Measurements from ENCODE around the gene PTPN11.
"Not testable (repeated sequence)": the region's sequence is repeated elsewhere in the genome, so short reads cannot be mapped to it uniquely, and the experiment has no call there.

The PTPN11 gene

DNA sequence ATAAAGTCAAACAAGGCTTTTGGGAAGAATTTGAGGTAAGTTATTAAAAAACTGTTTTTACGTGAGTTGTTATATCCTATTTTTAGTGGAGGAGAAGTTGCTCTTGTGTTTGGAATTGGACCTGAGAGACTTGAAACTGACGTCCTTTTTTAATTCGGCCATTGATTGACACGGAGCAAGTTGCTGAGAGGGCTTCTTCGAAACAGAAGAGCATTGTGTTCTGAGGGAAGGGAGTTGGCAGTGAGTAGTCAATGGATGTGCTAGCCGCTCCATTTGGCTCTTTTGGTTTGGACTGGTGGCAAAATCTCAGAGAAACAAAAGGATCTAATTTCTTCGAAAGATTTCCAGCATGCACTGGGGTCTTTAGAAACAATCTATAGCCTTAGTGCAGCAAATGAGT lies 37.3 kb downstream of the PTPN11 start:
- Histone ChIP-seq H3K27me3 (replicated peaks; ENCODE audit: control insufficient read depth, insufficient read depth, low read length) (no peaks in the 10 kb centered on the region), H3K4me3 (replicated peaks; ENCODE audit: low read depth, low read length) (no peak overlapping the region), H3K36me3 (ENCODE audit: control insufficient read depth, insufficient read depth, low read length) (peaks cover 14% of the 10 kb centered on the region)
- DNase-seq (ENCODE audit: extremely low read depth, insufficient read length): no peak
- TF ChIP-seq, protein P1, sequence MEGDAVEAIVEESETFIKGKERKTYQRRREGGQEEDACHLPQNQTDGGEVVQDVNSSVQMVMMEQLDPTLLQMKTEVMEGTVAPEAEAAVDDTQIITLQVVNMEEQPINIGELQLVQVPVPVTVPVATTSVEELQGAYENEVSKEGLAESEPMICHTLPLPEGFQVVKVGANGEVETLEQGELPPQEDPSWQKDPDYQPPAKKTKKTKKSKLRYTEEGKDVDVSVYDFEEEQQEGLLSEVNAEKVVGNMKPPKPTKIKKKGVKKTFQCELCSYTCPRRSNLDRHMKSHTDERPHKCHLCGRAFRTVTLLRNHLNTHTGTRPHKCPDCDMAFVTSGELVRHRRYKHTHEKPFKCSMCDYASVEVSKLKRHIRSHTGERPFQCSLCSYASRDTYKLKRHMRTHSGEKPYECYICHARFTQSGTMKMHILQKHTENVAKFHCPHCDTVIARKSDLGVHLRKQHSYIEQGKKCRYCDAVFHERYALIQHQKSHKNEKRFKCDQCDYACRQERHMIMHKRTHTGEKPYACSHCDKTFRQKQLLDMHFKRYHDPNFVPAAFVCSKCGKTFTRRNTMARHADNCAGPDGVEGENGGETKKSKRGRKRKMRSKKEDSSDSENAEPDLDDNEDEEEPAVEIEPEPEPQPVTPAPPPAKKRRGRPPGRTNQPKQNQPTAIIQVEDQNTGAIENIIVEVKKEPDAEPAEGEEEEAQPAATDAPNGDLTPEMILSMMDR (IDR thresholded peaks at IDR 0.05; ENCODE audit: insufficient read depth, low read length, poor library complexity, severe bottlenecking): no peak

DNA sequence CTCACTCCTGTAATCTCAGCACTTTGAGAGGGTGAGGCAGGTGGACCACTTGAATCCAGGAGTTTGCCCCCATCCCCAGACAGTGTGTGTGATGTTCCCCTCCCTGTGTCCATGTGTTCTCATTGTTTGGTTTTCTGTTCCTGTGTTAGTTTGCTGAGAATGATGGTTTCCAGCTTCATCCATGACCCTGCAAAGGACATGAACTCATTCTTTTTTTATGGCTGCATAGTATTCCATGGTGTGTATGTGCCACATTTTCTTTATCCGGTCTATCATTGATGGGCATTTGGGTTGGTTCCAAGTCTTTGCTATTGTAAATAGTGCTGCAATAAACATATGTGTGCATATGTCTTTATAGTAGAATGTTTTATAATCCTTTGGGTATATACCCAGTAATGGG lies 38.4 kb downstream of the PTPN11 start:
- not testable (repeated sequence) for DNase-seq (ENCODE audit: extremely low read depth, insufficient read length)
- H3K36me3 ChIP-seq (ENCODE audit: control insufficient read depth, insufficient read depth, low read length): peaks cover 14% of the 10 kb centered on the region

DNA sequence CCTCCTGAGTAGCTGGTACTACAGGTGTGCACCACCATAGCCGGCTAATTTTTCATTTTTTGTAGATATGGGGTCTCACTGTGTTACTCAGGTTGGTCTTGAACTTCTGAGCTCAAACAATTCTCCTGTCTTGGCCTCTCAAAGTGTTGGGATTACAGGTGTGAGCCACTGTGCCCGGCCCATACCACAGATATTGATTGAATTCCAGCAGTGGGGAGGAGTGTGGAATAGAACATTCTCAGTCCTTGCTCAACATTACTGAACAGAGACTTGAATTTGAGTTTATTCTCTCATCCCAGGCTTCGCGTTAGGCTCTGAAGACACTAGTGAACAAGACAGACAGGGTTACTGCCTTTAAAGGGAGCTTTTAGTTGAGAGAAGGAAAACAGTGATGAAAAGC lies 39.6 kb downstream of the PTPN11 start:
- no peak for DNase-seq (ENCODE audit: extremely low read depth, insufficient read length)
- H3K36me3 ChIP-seq (ENCODE audit: control insufficient read depth, insufficient read depth, low read length): peaks cover 12% of the 10 kb centered on the region
- TF ChIP-seq, protein P1 (IDR thresholded peaks at IDR 0.05; ENCODE audit: insufficient read depth, low read length, poor library complexity, severe bottlenecking): no peak
- H3K27me3 ChIP-seq (replicated peaks; ENCODE audit: control insufficient read depth, insufficient read depth, low read length): no peaks in the 10 kb centered on the region
- H3K4me3 ChIP-seq (replicated peaks; ENCODE audit: low read depth, low read length): no peak overlapping the region

More for the DNA sequence above, 38.4 kb downstream of the PTPN11 start:
- H3K27me3 ChIP-seq (replicated peaks; ENCODE audit: control insufficient read depth, insufficient read depth, low read length); H3K4me3 ChIP-seq (replicated peaks; ENCODE audit: low read depth, low read length): not testable (repeated sequence)

DNA sequence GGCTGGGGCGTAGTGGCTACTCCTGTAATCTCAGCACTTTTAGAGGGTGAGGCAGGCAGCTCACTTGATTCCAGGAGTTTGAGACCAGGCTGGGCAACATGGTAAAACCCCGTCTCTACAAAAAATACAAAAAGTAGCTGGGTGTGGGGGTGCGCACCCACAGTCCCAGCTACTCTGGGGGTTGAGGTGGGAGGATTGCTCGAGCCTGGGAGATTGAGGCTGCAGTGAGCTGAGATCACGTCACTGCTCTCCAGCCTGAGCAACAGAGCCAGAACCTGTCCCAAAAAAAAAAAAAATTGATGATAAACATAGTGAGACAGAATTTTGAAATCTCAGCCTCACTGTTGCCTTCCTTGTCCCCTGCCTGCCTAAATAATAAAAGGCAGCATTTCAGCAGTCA lies 40.0 kb downstream of the PTPN11 start:
- peaks cover 10% of the 10 kb centered on the region for H3K36me3 ChIP-seq (ENCODE audit: control insufficient read depth, insufficient read depth, low read length)
- no peaks in the 10 kb centered on the region for H3K27me3 ChIP-seq (replicated peaks; ENCODE audit: control insufficient read depth, insufficient read depth, low read length)
- H3K4me3 ChIP-seq (replicated peaks; ENCODE audit: low read depth, low read length): no peak overlapping the region
- TF ChIP-seq, protein P1 (IDR thresholded peaks at IDR 0.05; ENCODE audit: insufficient read depth, low read length, poor library complexity, severe bottlenecking): no peak
- DNase-seq (ENCODE audit: extremely low read depth, insufficient read length): no peak

DNA sequence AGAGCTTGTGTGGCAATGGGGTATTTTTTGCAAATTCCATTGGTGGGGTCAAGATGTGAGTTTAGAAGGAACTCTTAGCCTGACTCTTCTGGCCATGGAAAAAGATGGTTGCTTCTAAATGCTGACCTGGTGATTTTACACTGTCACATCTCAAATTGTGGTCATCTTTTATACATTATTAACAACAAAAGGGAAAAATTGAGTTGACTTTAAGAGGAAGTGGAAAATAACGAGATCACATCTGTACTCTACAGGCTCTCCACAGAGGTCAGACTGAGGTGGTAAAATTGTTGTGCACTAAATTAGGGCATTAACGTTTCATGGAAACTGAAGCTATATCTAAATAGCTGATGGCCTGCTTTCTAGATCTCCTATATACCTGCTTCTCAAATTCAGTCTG lies 44.7 kb downstream of the PTPN11 start:
- TF ChIP-seq, protein P1 (IDR thresholded peaks at IDR 0.05; ENCODE audit: insufficient read depth, low read length, poor library complexity, severe bottlenecking): no peak
- H3K36me3 ChIP-seq (ENCODE audit: control insufficient read depth, insufficient read depth, low read length): peaks cover 3% of the 10 kb centered on the region
- H3K4me3 ChIP-seq (replicated peaks; ENCODE audit: low read depth, low read length): no peak overlapping the region
- no peaks in the 10 kb centered on the region for H3K27me3 ChIP-seq (replicated peaks; ENCODE audit: control insufficient read depth, insufficient read depth, low read length)
- peak; percentile 33 for DNase-seq (ENCODE audit: extremely low read depth, insufficient read length)

DNA sequence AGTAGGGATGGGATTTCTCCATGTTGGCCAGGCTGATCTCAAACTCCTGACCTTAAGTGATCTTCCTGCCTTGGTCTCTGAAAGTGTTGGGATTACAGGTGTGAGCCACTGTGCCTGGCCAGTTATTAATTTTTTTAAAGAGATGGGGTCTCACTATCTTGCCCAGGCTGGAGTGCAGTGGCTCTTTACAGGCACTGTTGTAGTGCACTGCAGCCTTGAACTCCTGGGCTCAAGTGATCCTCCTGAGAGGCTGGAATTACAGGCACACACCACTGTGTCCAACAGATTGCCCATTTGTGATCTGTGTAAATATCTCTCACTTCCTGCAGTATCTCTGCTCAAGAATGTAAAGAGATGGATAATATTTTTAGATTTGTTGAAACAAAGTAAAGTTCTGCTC lies 45.9 kb downstream of the PTPN11 start:
- H3K27me3 ChIP-seq (replicated peaks; ENCODE audit: control insufficient read depth, insufficient read depth, low read length): no peaks in the 10 kb centered on the region
- H3K4me3 ChIP-seq (replicated peaks; ENCODE audit: low read depth, low read length): no peak overlapping the region
- peaks cover 6% of the 10 kb centered on the region for H3K36me3 ChIP-seq (ENCODE audit: control insufficient read depth, insufficient read depth, low read length)
- no peak for DNase-seq (ENCODE audit: extremely low read depth, insufficient read length)
- TF ChIP-seq, protein P1 (IDR thresholded peaks at IDR 0.05; ENCODE audit: insufficient read depth, low read length, poor library complexity, severe bottlenecking): no peak
